Trophoblast cell (in vitro differentiated cells and primary cell): Measurements from ENCODE around the gene NOD1.
A peak's percentile ranks its signal among the peaks of the same experiment; 100 is the strongest.

Experiments
- DNase-seq, 2 donors: peaks; one replicate each; pipeline ENCODE4 v3.0.0-alpha.2; 2016
- H2AFZ ChIP-seq: 2 replicates; pipeline ENCODE4 v1.6.1; 2013; ENCODE audit warnings: low read length, moderate library complexity, mild to moderate bottlenecking; ENCODE audit not compliant: insufficient read depth, poor library complexity
- H2AK5ac ChIP-seq: 2 replicates; pipeline ENCODE4 v1.6.1; 2013; ENCODE audit warnings: mild to moderate bottlenecking, low read length
- H2BK120ac ChIP-seq: 2 replicates; pipeline ENCODE4 v1.6.1; 2013; ENCODE audit warnings: low read length, mild to moderate bottlenecking, moderate library complexity; ENCODE audit not compliant: insufficient read depth, poor library complexity
- H2BK12ac ChIP-seq: 2 replicates; pipeline ENCODE4 v1.6.1; 2013; ENCODE audit warnings: mild to moderate bottlenecking, low read length, moderate library complexity
- H2BK5ac ChIP-seq: 2 replicates; pipeline ENCODE4 v1.6.1; 2013; ENCODE audit warnings: low read length, low read depth, moderate library complexity, mild to moderate bottlenecking; ENCODE audit not compliant: poor library complexity
- H3K14ac ChIP-seq: 2 replicates; pipeline ENCODE4 v1.6.1; 2013; ENCODE audit warnings: mild to moderate bottlenecking, low read length
- H3K18ac ChIP-seq: 2 replicates; pipeline ENCODE4 v1.6.1; 2013; ENCODE audit warnings: mild to moderate bottlenecking, low read length
- H3K23ac ChIP-seq: 2 replicates; pipeline ENCODE4 v1.6.1; 2013; ENCODE audit warnings: low read length
- H3K27ac ChIP-seq: 2 replicates; pipeline ENCODE4 v1.5.1; 2013; ENCODE audit warnings: low read depth, mild to moderate bottlenecking, inconsistent platforms, low read length, moderate library complexity
- H3K27me3 ChIP-seq: 2 replicates; pipeline ENCODE4 v1.6.1; 2013; ENCODE audit warnings: inconsistent platforms, mild to moderate bottlenecking, low read length, moderate library complexity; ENCODE audit not compliant: insufficient read depth
- H3K36me3 ChIP-seq, 2 experiments: 1 replicate in 1 of 2; 2 replicates in 1 of 2; pipeline ENCODE4 v1.6.1; 2013; ENCODE audit warnings: low read length in 2 of 2, mild to moderate bottlenecking in 2 of 2, moderate library complexity in 1 of 2; ENCODE audit not compliant: insufficient read depth in 2 of 2, control insufficient read depth in 1 of 2
- H3K4ac ChIP-seq: 2 replicates; pipeline ENCODE4 v1.6.1; 2013; ENCODE audit warnings: low read depth, mild to moderate bottlenecking, low read length, moderate library complexity
- H3K4me1 ChIP-seq, 2 experiments: 1 replicate in 1 of 2; 2 replicates in 1 of 2; pipeline ENCODE4 v1.6.1; 2013; ENCODE audit warnings: low read length in 2 of 2, mild to moderate bottlenecking in 2 of 2, moderate library complexity in 1 of 2; ENCODE audit not compliant: insufficient read depth in 2 of 2, control insufficient read depth in 1 of 2
- H3K4me2 ChIP-seq: 2 replicates; pipeline ENCODE4 v1.6.1; 2013; ENCODE audit warnings: inconsistent platforms, mild to moderate bottlenecking, low read length, moderate library complexity
- H3K4me3 ChIP-seq: 2 replicates; pipeline ENCODE4 v1.5.1; 2013; ENCODE audit warnings: mild to moderate bottlenecking, low read depth, low read length, inconsistent platforms
- H3K79me1 ChIP-seq: one replicate; pipeline ENCODE4 v1.6.1; 2013; ENCODE audit warnings: low read length
- H3K79me2 ChIP-seq: 2 replicates; pipeline ENCODE4 v1.6.1; 2013; ENCODE audit warnings: low read length, mild to moderate bottlenecking; ENCODE audit not compliant: control insufficient read depth, insufficient read depth, poor library complexity
- H3K9ac ChIP-seq: 2 replicates; pipeline ENCODE4 v1.6.1; 2013; ENCODE audit warnings: mild to moderate bottlenecking, low read length
- H3K9me3 ChIP-seq: 2 replicates; pipeline ENCODE4 v1.6.1; 2013; ENCODE audit warnings: low read depth, mild to moderate bottlenecking, control low read depth, inconsistent platforms, low read length; ENCODE audit not compliant: insufficient read depth
- H4K12ac ChIP-seq: 2 replicates; pipeline ENCODE4 v1.6.1; 2013; ENCODE audit warnings: low read depth, mild to moderate bottlenecking, low read length, moderate library complexity
- H4K8ac ChIP-seq: 2 replicates; pipeline ENCODE4 v1.6.1; 2013; ENCODE audit warnings: low read depth, mild to moderate bottlenecking, low read length, moderate library complexity
- H4K91ac ChIP-seq: one replicate; pipeline ENCODE4 v1.6.1; 2013; ENCODE audit warnings: low read depth, mild to moderate bottlenecking, low read length, moderate library complexity
- WGBS: extraction: QIAGEN DNeasy Blood & Tissue Kit; methylation state at CpG from one replicate; pipeline ENCODE4 v1.1.7; 2013; ENCODE audit warnings: missing lambda C conversion rate; ENCODE audit not compliant: insufficient read length, insufficient coverage; ENCODE audit errors: extremely low coverage; 5-methylcytosine and 5-hydroxymethylcytosine counted together

The NOD1 gene

DNA sequence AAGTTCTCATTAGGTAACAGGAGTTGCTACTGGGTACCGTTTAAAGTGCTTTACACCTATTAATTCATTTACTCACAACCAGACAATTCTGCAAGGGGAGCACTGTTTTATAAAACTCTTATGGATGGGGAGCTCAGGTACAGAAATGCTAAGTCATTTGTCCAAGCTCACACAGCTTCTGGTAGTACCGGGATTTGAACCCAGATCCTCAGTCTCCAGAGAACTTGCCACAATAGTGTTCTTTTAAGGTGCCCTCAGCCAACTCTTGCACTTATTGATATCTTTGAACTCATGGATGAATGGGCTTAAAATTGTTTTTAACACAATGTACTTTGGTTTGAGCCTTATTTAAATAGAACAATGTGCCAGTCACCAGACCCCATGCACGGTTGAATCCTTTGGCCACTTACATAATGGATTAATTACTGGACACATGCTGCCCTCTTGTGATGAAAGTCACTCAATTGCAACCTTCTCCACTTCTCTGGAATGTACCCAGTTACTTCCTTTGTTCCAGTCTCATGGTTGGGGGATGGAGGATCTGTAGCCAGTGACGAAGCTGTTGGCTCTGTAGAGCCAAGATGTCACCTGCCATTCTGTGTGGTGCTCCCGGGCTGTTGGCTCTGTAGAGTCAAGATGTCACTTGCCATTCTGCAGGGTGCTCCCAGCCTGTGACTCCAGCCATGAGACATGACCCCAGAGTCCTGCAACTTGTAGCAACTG lies 65.6 kb downstream of the NOD1 start:
- no peak overlapping the region for H4K8ac ChIP-seq
- no peaks in the 10 kb centered on the region for H3K79me2 ChIP-seq
- H3K14ac ChIP-seq = no peak overlapping the region
- H3K9me3 ChIP-seq = peaks cover 3% of the 10 kb centered on the region
- no peak overlapping the region for H2AFZ ChIP-seq
- peak; percentile 55 to 84 for DNase-seq
- no peak overlapping the region for H2BK12ac ChIP-seq
- H3K79me1 ChIP-seq = no peaks in the 10 kb centered on the region
- no peak overlapping the region for H2BK5ac ChIP-seq
- H3K27ac ChIP-seq = no peak overlapping the region
- H3K23ac ChIP-seq = no peak overlapping the region
- H3K4me2 ChIP-seq = no peak overlapping the region
- no peaks in the 10 kb centered on the region for H3K36me3 ChIP-seq
- H4K91ac ChIP-seq = no peak overlapping the region
- H3K9ac ChIP-seq = no peak overlapping the region
- peaks cover 0 to 4% of the 10 kb centered on the region in 2 experiments for H3K4me1 ChIP-seq
- no peak overlapping the region for H3K4ac ChIP-seq
- H3K27me3 ChIP-seq = no peaks in the 10 kb centered on the region
- H2BK120ac ChIP-seq = no peak overlapping the region
- no peak overlapping the region for H3K18ac ChIP-seq
- H4K12ac ChIP-seq = no peak overlapping the region
- no peak overlapping the region for H3K4me3 ChIP-seq
- H2AK5ac ChIP-seq = no peak overlapping the region
- no CpG with 5 or more reads among the region's 5 CpGs for WGBS

DNA sequence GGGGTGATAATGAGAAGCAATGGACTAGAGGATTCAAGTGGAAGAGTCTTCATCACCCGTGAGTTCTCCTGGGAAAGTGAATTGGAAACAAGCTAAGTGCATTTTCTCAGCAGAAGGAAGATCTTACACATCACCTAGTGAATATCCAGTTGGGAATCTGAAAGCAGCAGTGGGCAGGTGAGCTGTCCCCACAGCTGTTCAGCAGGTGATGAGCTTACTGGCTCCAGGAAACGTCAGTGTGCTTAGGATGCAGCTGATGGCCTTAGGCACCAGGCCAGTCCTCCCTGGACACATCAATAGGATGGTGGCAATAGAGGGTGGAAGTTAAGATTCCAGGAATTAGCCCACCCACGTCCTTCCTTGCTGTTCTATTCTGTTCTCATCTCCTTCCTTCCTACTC lies 66.7 kb downstream of the NOD1 start:
- Histone ChIP-seq H3K14ac (no peak overlapping the region), H2BK5ac (no peak overlapping the region), H2AK5ac (no peak overlapping the region), H3K18ac (no peak overlapping the region), H4K91ac (no peak overlapping the region), H4K12ac (no peak overlapping the region), H2BK12ac (no peak overlapping the region), H3K9me3 (peaks cover 3% of the 10 kb centered on the region), H3K27me3 (no peaks in the 10 kb centered on the region), H3K4ac (no peak overlapping the region), H3K4me1 (peaks cover 0 to 4% of the 10 kb centered on the region in 2 experiments), H3K27ac (no peak overlapping the region), H3K36me3 (no peaks in the 10 kb centered on the region), H2AFZ (no peak overlapping the region), H4K8ac (no peak overlapping the region), H3K23ac (no peak overlapping the region), H3K79me1 (no peaks in the 10 kb centered on the region), H3K9ac (no peak overlapping the region), H3K4me2 (no peak overlapping the region), H3K79me2 (no peaks in the 10 kb centered on the region), H3K4me3 (no peak overlapping the region), H2BK120ac (no peak overlapping the region)
- no CpG with 5 or more reads among the region's 3 CpGs for WGBS
- no peak for DNase-seq

DNA sequence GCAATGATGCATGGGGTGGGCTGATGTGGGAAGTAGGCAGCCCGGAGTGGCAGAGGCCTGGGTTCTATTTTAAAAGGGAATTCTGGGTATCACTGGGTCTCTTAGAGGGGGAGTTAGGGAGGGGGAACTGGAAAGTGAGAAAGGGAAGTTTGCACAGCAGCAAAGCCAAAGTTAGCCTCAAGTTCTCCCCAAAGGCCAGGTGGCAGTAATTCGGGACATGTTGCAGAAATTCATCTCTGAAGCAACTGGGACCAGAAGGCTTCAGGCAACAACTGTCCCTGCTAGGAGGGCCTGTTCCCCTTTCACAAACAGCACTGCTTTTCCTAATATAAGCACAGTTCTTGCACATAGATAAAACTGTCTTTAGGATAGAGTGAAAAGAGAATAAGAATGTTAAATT lies 67.4 kb downstream of the NOD1 start:
- H3K9me3 ChIP-seq = peaks cover 3% of the 10 kb centered on the region
- DNase-seq = no peak
- H3K79me2 ChIP-seq = no peaks in the 10 kb centered on the region
- H2BK12ac ChIP-seq = no peak overlapping the region
- H4K12ac ChIP-seq = no peak overlapping the region
- H2BK5ac ChIP-seq = no peak overlapping the region
- H3K36me3 ChIP-seq = no peaks in the 10 kb centered on the region
- no peak overlapping the region for H3K18ac ChIP-seq
- no peak overlapping the region for H3K14ac ChIP-seq
- no peak overlapping the region for H3K23ac ChIP-seq
- H3K79me1 ChIP-seq = no peaks in the 10 kb centered on the region
- no peak overlapping the region for H4K8ac ChIP-seq
- H3K4ac ChIP-seq = no peak overlapping the region
- no peak overlapping the region for H3K4me3 ChIP-seq
- no peak overlapping the region for H2BK120ac ChIP-seq
- H4K91ac ChIP-seq = no peak overlapping the region
- H3K9ac ChIP-seq = no peak overlapping the region
- no CpG with 5 or more reads among the region's 2 CpGs for WGBS
- H3K4me1 ChIP-seq = peaks cover 0 to 4% of the 10 kb centered on the region in 2 experiments
- H2AK5ac ChIP-seq = no peak overlapping the region
- H3K27ac ChIP-seq = no peak overlapping the region
- H2AFZ ChIP-seq = no peak overlapping the region
- H3K4me2 ChIP-seq = no peak overlapping the region
- no peaks in the 10 kb centered on the region for H3K27me3 ChIP-seq

DNA sequence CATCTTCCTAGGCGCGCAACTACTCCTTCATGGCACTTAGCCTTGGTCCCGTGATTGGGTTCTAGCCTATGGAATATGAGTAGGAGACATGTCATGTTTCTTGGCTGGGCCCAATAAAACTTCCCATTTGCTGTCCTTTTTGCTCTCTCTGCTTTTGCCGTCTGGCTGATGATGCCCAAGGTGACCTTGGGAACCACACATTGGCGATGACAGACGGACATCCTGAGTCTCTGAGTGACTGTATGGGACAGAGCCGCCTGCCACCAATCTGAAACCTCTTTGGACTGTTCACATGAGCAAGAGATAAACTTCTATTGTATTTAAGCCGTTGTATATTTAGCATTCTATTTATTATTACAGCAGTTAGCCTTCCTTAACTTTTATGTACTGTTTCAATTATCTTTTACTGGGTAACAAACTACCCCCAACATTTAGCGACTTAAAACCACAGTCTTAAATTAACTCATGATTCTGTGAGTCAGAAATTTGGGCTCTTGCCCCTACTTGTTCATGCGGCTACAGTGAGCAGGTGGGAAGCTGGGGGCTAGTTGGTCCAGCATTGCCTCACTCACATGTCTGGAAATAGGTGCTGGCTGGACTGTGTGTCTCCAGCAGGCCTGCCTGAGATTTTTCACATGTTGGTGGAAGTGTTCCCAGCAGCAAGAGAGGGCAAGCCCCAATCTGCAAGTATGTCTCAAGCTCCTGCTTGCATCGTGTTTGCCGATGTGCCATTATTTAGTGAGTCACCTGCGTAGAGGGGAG lies 71.7 kb downstream of the NOD1 start:
- no peak for DNase-seq
- Histone ChIP-seq H2AK5ac (no peak overlapping the region), H2BK12ac (no peak overlapping the region), H3K18ac (no peak overlapping the region), H3K9me3 (peaks cover 1% of the 10 kb centered on the region), H3K4ac (no peak overlapping the region), H4K8ac (no peak overlapping the region), H2BK120ac (no peak overlapping the region), H3K23ac (peak overlapping the region; percentile 87), H3K79me2 (no peaks in the 10 kb centered on the region), H3K4me2 (no peak overlapping the region), H3K27me3 (no peaks in the 10 kb centered on the region), H4K12ac (no peak overlapping the region), H2BK5ac (no peak overlapping the region), H3K36me3 (peaks cover 0 to 2% of the 10 kb centered on the region in 2 experiments), H3K79me1 (no peaks in the 10 kb centered on the region), H3K27ac (no peak overlapping the region), H2AFZ (no peak overlapping the region), H3K14ac (no peak overlapping the region), H4K91ac (no peak overlapping the region), H3K4me1 (no peaks in the 10 kb centered on the region), H3K4me3 (no peak overlapping the region), H3K9ac (no peak overlapping the region)
- no CpG with 5 or more reads among the region's 13 CpGs for WGBS
